ENCODE data around the gene FARP2. TPM values are rescaled to one million over a fixed set of nuclear protein-coding genes. Genes with fewer than 3 reads are reported as not detected.

The FARP2 gene
- total and polyA plus RNA-seq, 2 of the 4 experiments (the other 2 are of a cell fraction) = 17.1 to 30.8 TPM

DNA sequence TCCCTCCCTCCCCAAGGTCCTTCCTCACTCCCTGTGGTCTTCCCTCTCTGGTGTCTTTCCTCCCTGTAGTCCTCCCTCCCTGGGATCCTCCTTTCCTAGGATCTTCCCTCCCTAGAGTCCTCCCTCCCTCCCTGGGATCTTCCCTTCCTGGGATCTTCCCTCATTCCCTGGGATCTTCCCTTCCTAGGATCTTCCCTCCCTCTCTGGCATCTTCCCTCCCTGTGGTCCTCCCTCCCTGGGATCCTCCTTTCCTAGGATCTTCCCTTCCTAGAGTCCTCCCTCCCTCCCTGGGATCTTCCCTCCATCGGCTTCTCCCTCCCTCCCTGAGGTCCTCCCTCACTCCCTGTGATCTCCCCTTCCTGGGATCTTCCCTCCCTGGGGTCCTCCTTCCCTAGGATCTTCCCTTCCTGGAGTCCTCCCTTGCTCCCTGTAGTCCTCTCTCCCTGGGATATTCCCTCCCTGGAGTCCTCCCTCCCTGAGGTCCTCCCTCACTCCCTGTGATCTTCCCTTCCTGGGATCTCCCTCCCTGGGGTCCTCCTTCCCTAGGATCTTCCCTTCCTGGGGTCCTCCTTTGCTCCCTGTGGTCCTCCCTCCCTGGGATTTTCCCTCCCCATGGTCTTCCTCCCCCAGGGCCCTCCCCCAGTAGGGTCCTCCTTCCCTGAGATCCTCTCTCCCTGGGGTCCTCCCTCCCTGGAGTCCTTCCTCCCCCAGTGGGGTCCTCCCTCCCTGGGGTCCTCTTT lies 129.3 kb downstream of the FARP2 start:
- TF ChIP-seq CEBPB (IDR thresholded peaks at IDR 0.05; ENCODE audit: low read depth, low read length) (no peak), POLR2A (IDR thresholded peaks at IDR 0.05; ENCODE audit: low read depth, low read length) (no peak), RAD21 (IDR thresholded peaks at IDR 0.05; ENCODE audit: low read length) (no peak), MAFK (IDR thresholded peaks at IDR 0.05; ENCODE audit: low read depth, low read length) (no peak), BHLHE40 (IDR thresholded peaks at IDR 0.05; ENCODE audit: low read depth, low read length) (no peak), SMC3 (IDR thresholded peaks at IDR 0.05; ENCODE audit: low read depth, low read length) (no peak), NFE2L2 (IDR thresholded peaks at IDR 0.05; ENCODE audit: low read depth, low read length) (no peak), FOS (IDR thresholded peaks at IDR 0.05; ENCODE audit: low read depth, low read length) (no peak)
- TF ChIP-seq, protein P1, sequence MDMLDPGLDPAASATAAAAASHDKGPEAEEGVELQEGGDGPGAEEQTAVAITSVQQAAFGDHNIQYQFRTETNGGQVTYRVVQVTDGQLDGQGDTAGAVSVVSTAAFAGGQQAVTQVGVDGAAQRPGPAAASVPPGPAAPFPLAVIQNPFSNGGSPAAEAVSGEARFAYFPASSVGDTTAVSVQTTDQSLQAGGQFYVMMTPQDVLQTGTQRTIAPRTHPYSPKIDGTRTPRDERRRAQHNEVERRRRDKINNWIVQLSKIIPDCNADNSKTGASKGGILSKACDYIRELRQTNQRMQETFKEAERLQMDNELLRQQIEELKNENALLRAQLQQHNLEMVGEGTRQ (IDR thresholded peaks at IDR 0.05; ENCODE audit: low read depth, low read length) = no peak
- TF ChIP-seq, protein P2, sequence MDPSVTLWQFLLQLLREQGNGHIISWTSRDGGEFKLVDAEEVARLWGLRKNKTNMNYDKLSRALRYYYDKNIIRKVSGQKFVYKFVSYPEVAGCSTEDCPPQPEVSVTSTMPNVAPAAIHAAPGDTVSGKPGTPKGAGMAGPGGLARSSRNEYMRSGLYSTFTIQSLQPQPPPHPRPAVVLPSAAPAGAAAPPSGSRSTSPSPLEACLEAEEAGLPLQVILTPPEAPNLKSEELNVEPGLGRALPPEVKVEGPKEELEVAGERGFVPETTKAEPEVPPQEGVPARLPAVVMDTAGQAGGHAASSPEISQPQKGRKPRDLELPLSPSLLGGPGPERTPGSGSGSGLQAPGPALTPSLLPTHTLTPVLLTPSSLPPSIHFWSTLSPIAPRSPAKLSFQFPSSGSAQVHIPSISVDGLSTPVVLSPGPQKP (IDR thresholded peaks at IDR 0.05; ENCODE audit: borderline replicate concordance, low read depth, low read length) = no peak
- H2BK15ac ChIP-seq (ENCODE audit: low read depth, low read length) = no peak overlapping the region
- H3K4me1 ChIP-seq (ENCODE audit: control insufficient read depth, insufficient read depth, low read length) = 0 out of 2 replicates have a peak, but pooled peaks cover 1% of the 10 kb centered on the region
- ATAC-seq (ENCODE audit: low read depth) (no peak), DNase-seq (no peak)
- ChIA-PET CTCF (no interaction called here), POLR2A (ENCODE audit: unreplicated experiment) (no interaction called here)
- no peak overlapping the region for H3K27ac ChIP-seq (ENCODE audit: insufficient read depth, low read length)
- H2BK120ac ChIP-seq (ENCODE audit: low read depth, low read length) = no peak overlapping the region
- H2BK20ac ChIP-seq (ENCODE audit: low read depth, low read length) = no peak overlapping the region
- no TSS peak for BruUV-seq (replicated peaks)
- no peak overlapping the region for H3K18ac ChIP-seq (ENCODE audit: low read depth, low read length)
- intact Hi-C loops (cut with micrococcal nuclease) (no loop called here), dilution Hi-C loops (cut with HindIII; ENCODE audit: low sequenced_read_pairs, unreplicated experiment) (no loop called here), in situ Hi-C loops (cut with MboI; ENCODE audit: low sequenced_read_pairs) (no loop called here)
- no peak overlapping the region for H2AK9ac ChIP-seq (replicated peaks; ENCODE audit: low read depth, low read length, poor library complexity)
- no peak overlapping the region for H4K5ac ChIP-seq (ENCODE audit: low read depth, low read length)
- H3K56ac ChIP-seq (ENCODE audit: extremely low read depth, insufficient read depth, low read length) = no peak overlapping the region
- H4K20me1 ChIP-seq (ENCODE audit: insufficient read depth, low read length) = no peaks in the 10 kb centered on the region
- no peaks in the 10 kb centered on the region for H3K27me3 ChIP-seq (ENCODE audit: control insufficient read depth, insufficient read depth, low read length)
- no peak overlapping the region for H4K91ac ChIP-seq (ENCODE audit: insufficient read depth, low read depth, low read length)
- no peak overlapping the region for H3K4me2 ChIP-seq (ENCODE audit: low read depth, low read length)
- no peak overlapping the region for H3K4ac ChIP-seq (ENCODE audit: low read depth, low read length)
- H2BK5ac ChIP-seq (ENCODE audit: low read depth, low read length, poor library complexity, severe bottlenecking) = no peak overlapping the region
- no peaks in the 10 kb centered on the region for H3K36me3 ChIP-seq (ENCODE audit: control insufficient read depth, insufficient read depth, low read length)
- H3K9me3 ChIP-seq (ENCODE audit: control insufficient read depth, insufficient read depth, low read length) = no peaks in the 10 kb centered on the region
- no peak overlapping the region for H2AK5ac ChIP-seq (ENCODE audit: low read depth, low read length)
- H3K79me1 ChIP-seq (ENCODE audit: low read depth in 1 of 2, low read length in 2 of 2) = no peaks in the 10 kb centered on the region
- H2AFZ ChIP-seq (replicated peaks; ENCODE audit: low read length, poor library complexity) = no peak overlapping the region
- WGBS, 2 experiments (ENCODE audit: extremely low coverage in 2 of 2, insufficient read length in 1 of 2) = no CpG with 5 or more reads among the region's 1 CpG
- peaks cover 13% of the 10 kb centered on the region; the same call in 1 of the 2 replicates for H3K9me1 ChIP-seq (ENCODE audit: insufficient read depth, low read length)
- H3K4me3 ChIP-seq (ENCODE audit: insufficient read depth, low read depth, low read length) = no peak overlapping the region
- H3K9ac ChIP-seq (ENCODE audit: low read depth, low read length) = no peak overlapping the region
- H4K8ac ChIP-seq (ENCODE audit: low read depth in 2 of 2, low read length in 2 of 2) = no peak overlapping the region
- H3K14ac ChIP-seq (replicated peaks; ENCODE audit: low read depth, low read length) = no peak overlapping the region
- no peak overlapping the region for H3K23ac ChIP-seq (ENCODE audit: low read depth, low read length)

Measured in IMR-90 (cell line).